ENCODE results near the gene ZNF799.
"Not testable (repeated sequence)": the region's sequence is repeated elsewhere in the genome, so short reads cannot be mapped to it uniquely, and the experiment has no call there.

ZNF799 gene

DNA sequence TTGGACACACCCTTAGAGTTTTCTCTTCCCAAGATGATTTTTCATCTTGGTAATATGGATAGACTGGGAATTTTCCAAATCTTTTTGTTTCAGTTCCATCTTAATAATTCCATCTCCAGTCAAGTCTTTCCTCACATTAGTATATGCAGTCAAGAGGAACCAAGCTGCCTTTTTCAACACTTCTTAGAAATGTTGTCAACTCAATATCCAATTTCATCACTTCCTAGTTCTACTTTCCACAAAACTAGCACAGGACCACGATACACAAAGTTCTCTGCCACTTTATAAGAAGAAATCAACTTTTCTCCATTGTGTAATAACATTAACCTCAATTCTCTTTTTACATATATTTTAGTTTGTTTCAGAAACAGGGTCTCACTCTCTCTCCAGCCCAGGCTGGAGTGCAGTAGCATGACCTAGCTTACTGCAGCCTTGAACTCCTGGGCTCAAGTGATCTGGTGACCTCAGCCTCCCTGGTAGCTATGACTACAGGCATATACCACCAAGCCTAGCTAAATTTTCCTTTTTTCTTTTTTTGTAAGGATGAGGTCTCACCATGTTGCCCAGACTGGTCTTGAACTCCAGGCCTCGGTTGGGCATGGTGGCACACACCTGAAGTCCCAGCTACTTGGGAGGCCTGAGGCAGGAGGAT is 24.3 kb upstream of the ZNF799 start:
- TF ChIP-seq ISL1 (CRISPR knock-in tag; IDR thresholded peaks at IDR 0.05) (no peak), SNAI2 (CRISPR knock-in tag; IDR thresholded peaks at IDR 0.05) (no peak), RARB (CRISPR knock-in tag; IDR thresholded peaks at IDR 0.05) (no peak), TCF4 (CRISPR knock-in tag; IDR thresholded peaks at IDR 0.05; ENCODE audit: borderline replicate concordance) (no peak), BACH2 (CRISPR knock-in tag; IDR thresholded peaks at IDR 0.05; ENCODE audit: borderline replicate concordance) (no peak), ZC3H10 (CRISPR knock-in tag; IDR thresholded peaks at IDR 0.05) (no peak), ZFP30 (CRISPR knock-in tag; IDR thresholded peaks at IDR 0.05) (no peak), ZFP3 (CRISPR knock-in tag; IDR thresholded peaks at IDR 0.05) (no peak), CSDC2 (CRISPR knock-in tag; IDR thresholded peaks at IDR 0.05) (no peak), TOX (CRISPR knock-in tag; IDR thresholded peaks at IDR 0.05; ENCODE audit: borderline replicate concordance) (no peak), ZNF565 (CRISPR knock-in tag; conservative IDR thresholded peaks at IDR 0.05; ENCODE audit: low read depth) (no peak), ZNF70 (CRISPR knock-in tag; IDR thresholded peaks at IDR 0.05) (no peak), PPARA (CRISPR knock-in tag; IDR thresholded peaks at IDR 0.05; ENCODE audit: borderline replicate concordance) (no peak)
- TF ChIP-seq, protein P1, sequence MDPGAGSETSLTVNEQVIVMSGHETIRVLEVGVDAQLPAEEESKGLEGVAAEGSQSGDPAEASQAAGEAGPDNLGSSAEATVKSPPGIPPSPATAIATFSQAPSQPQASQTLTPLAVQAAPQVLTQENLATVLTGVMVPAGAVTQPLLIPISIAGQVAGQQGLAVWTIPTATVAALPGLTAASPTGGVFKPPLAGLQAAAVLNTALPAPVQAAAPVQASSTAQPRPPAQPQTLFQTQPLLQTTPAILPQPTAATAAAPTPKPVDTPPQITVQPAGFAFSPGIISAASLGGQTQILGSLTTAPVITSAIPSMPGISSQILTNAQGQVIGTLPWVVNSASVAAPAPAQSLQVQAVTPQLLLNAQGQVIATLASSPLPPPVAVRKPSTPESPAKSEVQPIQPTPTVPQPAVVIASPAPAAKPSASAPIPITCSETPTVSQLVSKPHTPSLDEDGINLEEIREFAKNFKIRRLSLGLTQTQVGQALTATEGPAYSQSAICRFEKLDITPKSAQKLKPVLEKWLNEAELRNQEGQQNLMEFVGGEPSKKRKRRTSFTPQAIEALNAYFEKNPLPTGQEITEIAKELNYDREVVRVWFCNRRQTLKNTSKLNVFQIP (CRISPR knock-in tag; IDR thresholded peaks at IDR 0.05; ENCODE audit: borderline replicate concordance, low read depth): no peak
- TF ChIP-seq, protein P2, sequence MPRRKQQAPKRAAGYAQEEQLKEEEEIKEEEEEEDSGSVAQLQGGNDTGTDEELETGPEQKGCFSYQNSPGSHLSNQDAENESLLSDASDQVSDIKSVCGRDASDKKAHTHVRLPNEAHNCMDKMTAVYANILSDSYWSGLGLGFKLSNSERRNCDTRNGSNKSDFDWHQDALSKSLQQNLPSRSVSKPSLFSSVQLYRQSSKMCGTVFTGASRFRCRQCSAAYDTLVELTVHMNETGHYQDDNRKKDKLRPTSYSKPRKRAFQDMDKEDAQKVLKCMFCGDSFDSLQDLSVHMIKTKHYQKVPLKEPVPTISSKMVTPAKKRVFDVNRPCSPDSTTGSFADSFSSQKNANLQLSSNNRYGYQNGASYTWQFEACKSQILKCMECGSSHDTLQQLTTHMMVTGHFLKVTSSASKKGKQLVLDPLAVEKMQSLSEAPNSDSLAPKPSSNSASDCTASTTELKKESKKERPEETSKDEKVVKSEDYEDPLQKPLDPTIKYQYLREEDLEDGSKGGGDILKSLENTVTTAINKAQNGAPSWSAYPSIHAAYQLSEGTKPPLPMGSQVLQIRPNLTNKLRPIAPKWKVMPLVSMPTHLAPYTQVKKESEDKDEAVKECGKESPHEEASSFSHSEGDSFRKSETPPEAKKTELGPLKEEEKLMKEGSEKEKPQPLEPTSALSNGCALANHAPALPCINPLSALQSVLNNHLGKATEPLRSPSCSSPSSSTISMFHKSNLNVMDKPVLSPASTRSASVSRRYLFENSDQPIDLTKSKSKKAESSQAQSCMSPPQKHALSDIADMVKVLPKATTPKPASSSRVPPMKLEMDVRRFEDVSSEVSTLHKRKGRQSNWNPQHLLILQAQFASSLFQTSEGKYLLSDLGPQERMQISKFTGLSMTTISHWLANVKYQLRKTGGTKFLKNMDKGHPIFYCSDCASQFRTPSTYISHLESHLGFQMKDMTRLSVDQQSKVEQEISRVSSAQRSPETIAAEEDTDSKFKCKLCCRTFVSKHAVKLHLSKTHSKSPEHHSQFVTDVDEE (CRISPR knock-in tag; IDR thresholded peaks at IDR 0.05): no peak
- ATAC-seq: no peak

DNA sequence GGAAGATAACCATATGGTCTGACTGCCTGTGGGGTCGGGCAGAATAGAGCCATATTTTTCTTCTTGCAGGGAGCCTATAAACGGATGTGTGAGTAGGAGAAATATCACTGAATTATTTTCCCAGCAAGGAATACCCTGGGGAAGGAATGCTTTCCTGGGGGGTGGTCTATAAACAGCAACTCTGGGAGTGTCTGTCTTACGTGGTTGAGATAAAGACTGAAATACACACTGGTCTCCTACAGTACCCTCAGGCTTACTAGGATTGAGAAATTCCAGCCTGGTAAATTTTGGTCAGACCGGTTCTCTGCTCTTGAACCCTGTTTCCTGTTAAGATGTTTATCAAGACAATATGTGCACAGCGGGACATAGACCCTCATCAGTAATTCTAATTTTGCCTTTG is 16.2 kb upstream of the ZNF799 start:
- ATAC-seq: not testable (repeated sequence)

DNA sequence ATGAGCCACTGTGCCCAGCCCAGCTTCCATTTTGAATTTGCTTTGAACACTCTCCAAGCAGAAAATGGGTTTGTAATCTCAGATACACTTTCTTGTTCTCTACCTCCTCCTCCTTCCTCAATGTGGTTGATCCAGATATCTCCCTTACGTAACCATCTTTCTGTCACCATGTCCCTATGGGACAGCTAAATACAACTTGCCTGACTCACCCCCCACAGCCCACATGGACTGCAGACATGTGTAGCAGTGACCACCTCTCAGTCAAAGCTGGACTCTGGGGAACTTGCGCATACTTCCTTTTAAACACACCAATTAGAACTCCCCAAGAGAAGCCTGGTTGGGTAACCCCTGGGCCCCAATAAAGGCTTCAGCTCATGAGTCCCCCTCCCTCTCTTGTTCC is 10.8 kb upstream of the ZNF799 start:
- TF ChIP-seq BACH2 (CRISPR knock-in tag; IDR thresholded peaks at IDR 0.05; ENCODE audit: borderline replicate concordance) (no peak), ZFP3 (CRISPR knock-in tag; IDR thresholded peaks at IDR 0.05) (no peak), ESRRG (CRISPR knock-in tag; IDR thresholded peaks at IDR 0.05) (no peak)
- no peak for ATAC-seq

DNA sequence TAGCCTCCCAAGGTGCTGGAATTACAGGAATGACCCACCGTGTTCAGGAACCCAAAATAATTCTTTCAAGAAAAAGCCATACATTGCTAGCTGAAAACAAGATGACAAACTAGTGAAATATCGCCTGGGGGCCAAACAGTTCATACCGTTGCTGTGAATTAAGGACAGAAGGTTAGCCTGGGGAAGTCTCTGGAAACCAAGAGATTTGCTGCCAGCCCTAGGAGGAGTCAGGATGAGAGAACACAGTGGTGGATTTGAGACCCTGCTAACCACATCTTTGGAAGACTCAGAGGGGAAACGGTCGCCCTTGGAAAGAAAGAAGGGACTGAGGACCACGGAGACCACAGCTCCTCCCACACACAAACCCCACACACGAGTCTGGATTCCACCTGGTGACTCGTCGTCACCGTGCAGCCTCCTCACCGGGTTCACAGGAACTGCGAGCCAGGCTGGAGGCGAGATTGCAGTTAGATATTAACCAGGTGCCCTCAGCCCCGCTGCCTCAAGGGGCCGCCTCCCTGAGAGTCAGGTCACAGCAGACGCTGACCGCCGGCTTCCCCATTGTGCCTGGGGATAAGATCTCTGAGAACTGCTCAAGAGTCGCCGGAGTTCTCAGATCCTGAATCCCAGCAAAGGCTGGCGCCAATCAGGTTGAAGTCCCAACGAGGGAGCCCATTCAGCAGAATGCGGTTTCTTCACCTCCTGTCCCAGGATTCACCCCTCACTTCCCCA is 1.0 kb downstream of the ZNF799 start:
- peak; percentile 52 for ATAC-seq

DNA sequence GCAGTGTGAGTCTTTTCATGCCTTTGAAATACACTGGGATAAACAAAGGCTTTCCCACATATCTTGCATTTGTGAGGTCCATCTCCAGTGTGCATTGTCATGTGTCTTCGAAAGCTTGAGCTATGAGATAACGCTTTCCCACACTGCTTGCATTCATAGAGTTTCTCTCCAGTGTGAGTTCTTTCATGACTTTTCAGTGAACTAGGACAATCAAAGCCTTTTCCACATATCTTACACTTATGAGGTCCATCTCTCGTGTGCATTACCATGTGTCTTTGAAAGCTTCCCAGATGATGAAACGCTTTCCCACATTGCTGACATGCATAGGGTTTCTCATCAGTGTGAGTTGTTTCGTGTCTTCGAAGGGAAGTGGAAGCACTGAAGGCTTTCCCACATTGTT is 9.9 kb downstream of the ZNF799 start:
- not testable (repeated sequence) for ATAC-seq

DNA sequence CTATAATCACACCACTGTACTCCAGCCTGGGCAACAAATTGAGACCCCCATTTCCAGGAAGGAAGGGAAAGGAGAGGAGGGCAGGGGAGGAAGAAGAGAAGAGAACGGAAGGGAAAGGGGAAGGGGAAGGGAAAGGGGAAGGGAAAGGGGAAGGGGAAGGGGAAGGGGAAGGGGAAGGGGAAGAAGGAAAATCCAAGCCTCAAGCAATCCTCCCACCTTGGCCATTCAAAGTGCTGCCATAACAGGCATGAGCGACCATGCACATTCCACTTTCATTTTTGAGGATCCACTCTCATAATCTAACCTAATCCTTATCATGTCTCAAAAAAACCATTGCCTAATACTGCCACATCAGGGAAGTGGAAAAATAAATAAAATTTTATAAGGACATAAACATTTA is 14.7 kb downstream of the ZNF799 start:
- ATAC-seq: not testable (repeated sequence)

DNA sequence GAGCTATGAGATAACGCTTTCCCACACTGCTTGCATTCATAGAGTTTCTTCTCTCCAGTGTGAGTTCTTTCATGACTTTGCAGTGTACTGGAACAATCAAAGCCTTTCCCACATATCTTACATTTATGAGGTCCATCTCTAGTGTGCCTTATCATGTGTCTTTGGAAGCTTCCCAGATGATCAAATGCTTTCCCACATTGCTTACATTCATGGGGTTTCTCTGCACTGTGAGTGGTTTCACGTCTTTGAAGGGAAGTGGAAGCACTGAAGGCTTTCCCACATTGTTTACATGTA is 20.7 kb downstream of the ZNF799 start:
- no peak for ATAC-seq
- TF ChIP-seq CSDC2 (CRISPR knock-in tag; IDR thresholded peaks at IDR 0.05) (no peak), TCF4 (CRISPR knock-in tag; IDR thresholded peaks at IDR 0.05; ENCODE audit: borderline replicate concordance) (no peak), ISL1 (CRISPR knock-in tag; IDR thresholded peaks at IDR 0.05) (no peak), TOX (CRISPR knock-in tag; IDR thresholded peaks at IDR 0.05; ENCODE audit: borderline replicate concordance) (no peak), ZFP30 (CRISPR knock-in tag; IDR thresholded peaks at IDR 0.05) (no peak), RARB (CRISPR knock-in tag; IDR thresholded peaks at IDR 0.05) (no peak)
- TF ChIP-seq, protein P3, sequence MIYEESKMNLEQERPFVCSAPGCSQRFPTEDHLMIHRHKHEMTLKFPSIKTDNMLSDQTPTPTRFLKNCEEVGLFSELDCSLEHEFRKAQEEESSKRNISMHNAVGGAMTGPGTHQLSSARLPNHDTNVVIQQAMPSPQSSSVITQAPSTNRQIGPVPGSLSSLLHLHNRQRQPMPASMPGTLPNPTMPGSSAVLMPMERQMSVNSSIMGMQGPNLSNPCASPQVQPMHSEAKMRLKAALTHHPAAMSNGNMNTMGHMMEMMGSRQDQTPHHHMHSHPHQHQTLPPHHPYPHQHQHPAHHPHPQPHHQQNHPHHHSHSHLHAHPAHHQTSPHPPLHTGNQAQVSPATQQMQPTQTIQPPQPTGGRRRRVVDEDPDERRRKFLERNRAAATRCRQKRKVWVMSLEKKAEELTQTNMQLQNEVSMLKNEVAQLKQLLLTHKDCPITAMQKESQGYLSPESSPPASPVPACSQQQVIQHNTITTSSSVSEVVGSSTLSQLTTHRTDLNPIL (CRISPR knock-in tag; IDR thresholded peaks at IDR 0.05; ENCODE audit: low read depth): no peak
